Measurements from ENCODE around the gene LRP1B.

The LRP1B gene

GRCh38 chr2:141493936-141494335 is 636.9 kb downstream of the LRP1B start:
- DNase-seq, result no peak

GRCh38 chr2:141492816-141493215 is 638.0 kb downstream of the LRP1B start:
- no peak for DNase-seq

GRCh38 chr2:141490886-141491285 is 639.9 kb downstream of the LRP1B start:
- no peak for DNase-seq

GRCh38 chr2:141482697-141483096 is 648.1 kb downstream of the LRP1B start:
- no peak for DNase-seq

- DNase-seq, result no peak
Measured at GRCh38 chr2:141475801-141476200, 655.0 kb downstream of the LRP1B start.

- DNase-seq, result no peak
Measured at GRCh38 chr2:141468761-141469160, 662.1 kb downstream of the LRP1B start.

GRCh38 chr2:141467331-141467730 is 663.5 kb downstream of the LRP1B start:
- DNase-seq, result no peak

GRCh38 chr2:141464995-141465394 is 665.8 kb downstream of the LRP1B start:
- DNase-seq, result no peak

- no peak for DNase-seq
Measured at GRCh38 chr2:141458351-141458750, 672.5 kb downstream of the LRP1B start.

GRCh38 chr2:141455877-141456276 is 674.9 kb downstream of the LRP1B start:
- DNase-seq, result no peak

GRCh38 chr2:141455211-141455826 is 675.5 kb downstream of the LRP1B start:
- no peak for DNase-seq

- no peak for DNase-seq
Measured at GRCh38 chr2:141440072-141440635, 690.7 kb downstream of the LRP1B start.

GRCh38 chr2:141439524-141439923 is 691.3 kb downstream of the LRP1B start:
- DNase-seq, result no peak

GRCh38 chr2:141438536-141438935 is 692.3 kb downstream of the LRP1B start:
- no peak for DNase-seq

GRCh38 chr2:141437521-141437920 is 693.3 kb downstream of the LRP1B start:
- DNase-seq, result no peak

GRCh38 chr2:141423124-141423523 is 707.7 kb downstream of the LRP1B start:
- no peak for DNase-seq

GRCh38 chr2:141417246-141417797 is 713.5 kb downstream of the LRP1B start:
- DNase-seq, result no peak

GRCh38 chr2:141411419-141411818 is 719.4 kb downstream of the LRP1B start:
- no peak for DNase-seq

GRCh38 chr2:141399270-141399669 is 731.5 kb downstream of the LRP1B start:
- DNase-seq, result no peak

- no peak for DNase-seq
Measured at GRCh38 chr2:141393214-141393545, 737.6 kb downstream of the LRP1B start.

- DNase-seq, result no peak
Measured at GRCh38 chr2:141392517-141393213, 738.2 kb downstream of the LRP1B start.

GRCh38 chr2:141386168-141386567 is 744.6 kb downstream of the LRP1B start:
- DNase-seq, result no peak

GRCh38 chr2:141384676-141385075 is 746.1 kb downstream of the LRP1B start:
- no peak for DNase-seq

GRCh38 chr2:141381946-141382345 is 748.9 kb downstream of the LRP1B start:
- no peak for DNase-seq

All from activated CD4-positive, CD25-positive, alpha-beta regulatory T cell treated with anti-CD3 and anti-CD28 coated beads, Interleukin-2, amount 50 U/mL, for 72 hours (primary cell).